Middle frontal gyrus (tissue), 1 donor: ENCODE results near the gene JAZF1.

Experiments
- DNase-seq: peaks from one replicate; pipeline ENCODE4 v3.0.0-alpha.2; 2015; ENCODE audit warnings: low spot score; ENCODE audit errors: extremely low spot score

The JAZF1 gene

GRCh38 chr7:27840760-27841364 lies 339.7 kb downstream of the JAZF1 start:
- no peak for DNase-seq

- DNase-seq = no peak
Measured at GRCh38 chr7:27840313-27840712, 340.3 kb downstream of the JAZF1 start.

- no peak for DNase-seq
Measured at GRCh38 chr7:27839099-27839498, 341.5 kb downstream of the JAZF1 start.

GRCh38 chr7:27836536-27836935 lies 344.1 kb downstream of the JAZF1 start:
- DNase-seq = no peak

GRCh38 chr7:27835376-27835775 lies 345.2 kb downstream of the JAZF1 start:
- DNase-seq = no peak

GRCh38 chr7:27834179-27834921 lies 346.2 kb downstream of the JAZF1 start:
- DNase-seq = no peak

- DNase-seq = no peak
Measured at GRCh38 chr7:27826357-27826756, 354.2 kb downstream of the JAZF1 start.

- no peak for DNase-seq
Measured at GRCh38 chr7:27825891-27826290, 354.7 kb downstream of the JAZF1 start.

GRCh38 chr7:27822245-27822644 lies 358.4 kb downstream of the JAZF1 start:
- DNase-seq = no peak

- no peak for DNase-seq
Measured at GRCh38 chr7:27812706-27813105, 367.9 kb downstream of the JAZF1 start.

GRCh38 chr7:27810186-27810585 lies 370.4 kb downstream of the JAZF1 start:
- DNase-seq = no peak

GRCh38 chr7:27808626-27809025 lies 372.0 kb downstream of the JAZF1 start:
- DNase-seq = no peak

GRCh38 chr7:27804139-27804538 lies 376.5 kb downstream of the JAZF1 start:
- DNase-seq = no peak

GRCh38 chr7:27802999-27803398 lies 377.6 kb downstream of the JAZF1 start:
- no peak for DNase-seq

GRCh38 chr7:27799212-27799611 lies 381.4 kb downstream of the JAZF1 start:
- no peak for DNase-seq

GRCh38 chr7:27795977-27796376 lies 384.6 kb downstream of the JAZF1 start:
- no peak for DNase-seq

GRCh38 chr7:27793780-27794179 lies 386.8 kb downstream of the JAZF1 start:
- no peak for DNase-seq

GRCh38 chr7:27788437-27788836 lies 392.2 kb downstream of the JAZF1 start:
- no peak for DNase-seq

GRCh38 chr7:27784399-27785053 lies 396.1 kb downstream of the JAZF1 start:
- DNase-seq = no peak

- DNase-seq = no peak
Measured at GRCh38 chr7:27782849-27783248, 397.7 kb downstream of the JAZF1 start.

GRCh38 chr7:27781188-27781587 lies 399.4 kb downstream of the JAZF1 start:
- DNase-seq = no peak
